ENCODE data around the gene LMX1A. TPM values are rescaled to one million over a fixed set of nuclear protein-coding genes. Genes with fewer than 3 reads are reported as not detected.

LMX1A gene
- total and polyA plus RNA-seq, 2 of the 13 experiments (the other 11 are each of a cell fraction or from before 2014, with no cell fraction given) = 0.07 TPM; not detected in 1

GRCh38 chr1:165257969-165258459 is 98.5 kb downstream of the LMX1A start:
- intact Hi-C loops (cut with micrococcal nuclease; ENCODE audit: unreplicated experiment) (loop anchor here (1.0 to 10.0 kb wide), 4 partner anchors 34 to 337 kb away; no protein-coding TSS in a partner anchor), in situ Hi-C loops (cut with HindIII; ENCODE audit: extremely low pct_ligation_motif_present, low pct_unique_long_range_greater_than_20kb) (no loop called here)
- H3K4me3 ChIP-seq (replicated peaks in 1 of 3; ENCODE audit: insufficient read depth in 1 of 3, low read depth in 2 of 3, low read length in 3 of 3) = no peak overlapping the region
- H3K9ac ChIP-seq (ENCODE audit: insufficient read depth, low read depth, low read length) = no peak overlapping the region
- DNase-seq (ENCODE audit: low spot score) = peak; percentile 60
- no peak overlapping the region; the same call in 1 of the 2 replicates for H3K4me2 ChIP-seq (ENCODE audit: low read depth, low read length)
- ATAC-seq = peak; percentile 22
- ChIA-PET CTCF (ENCODE audit: low intra/inter-chr PET ratio, low total read pairs) (interaction anchor here (1.1 kb wide), 1 partner anchor 111 kb away, joined by 3 read pairs; no protein-coding TSS in a partner anchor), POLR2A (no interaction called here)
- H3K79me2 ChIP-seq (ENCODE audit: insufficient read depth, low read length) = no peaks in the 10 kb centered on the region
- BruUV-seq (replicated peaks) = no TSS peak
- H3K27ac ChIP-seq (ENCODE audit: extremely low read length, insufficient read depth, low read length) = no peak overlapping the region
- peak; percentile 74 for FAIRE-seq
- H3K27me3 ChIP-seq (ENCODE audit: control insufficient read depth in 1 of 2, insufficient read depth in 2 of 2, low read length in 2 of 2) = no peaks in the 10 kb centered on the region
- no peaks in the 10 kb centered on the region for H3K36me3 ChIP-seq (replicated peaks in 1 of 2; ENCODE audit: control insufficient read depth in 1 of 2, insufficient read depth in 2 of 2, low read length in 2 of 2)
- no peak overlapping the region for H2AFZ ChIP-seq (ENCODE audit: low read length)
- 0% methylated on average over 3 of the region's 3 CpGs for WGBS (ENCODE audit: low lambda C conversion rate)
- peaks cover 62% of the 10 kb centered on the region for H3K4me1 ChIP-seq (ENCODE audit: insufficient read depth, low read length)
- no peaks in the 10 kb centered on the region for H3K9me3 ChIP-seq (ENCODE audit: low read length)
- H4K20me1 ChIP-seq (ENCODE audit: insufficient read depth, low read length) = no peaks in the 10 kb centered on the region
- TF ChIP-seq ZNF350 (CRISPR knock-in tag; IDR thresholded peaks at IDR 0.05; ENCODE audit: borderline replicate concordance, low read depth) = 0 out of 2 replicates have a peak, but pooled peaks have one; percentile 39
- TF ChIP-seq MAX (IDR thresholded peaks at IDR 0.05) = peak; percentile 32; the same call in 1 of the 2 replicates
- TF ChIP-seq NCOR1 (IDR thresholded peaks at IDR 0.05; ENCODE audit: borderline replicate concordance, low read length) = no peak
- no peak for TF ChIP-seq ZNF253 (CRISPR knock-in tag; IDR thresholded peaks at IDR 0.05; ENCODE audit: borderline replicate concordance)
- TF ChIP-seq HDAC1 (CRISPR knock-in tag; IDR thresholded peaks at IDR 0.05) = 0 out of 2 replicates have a peak, but pooled peaks have one; percentile 19
- 0 out of 2 replicates have a peak, but pooled peaks have one; percentile 35 for TF ChIP-seq FOXA3 (CRISPR knock-in tag; IDR thresholded peaks at IDR 0.05)
- no peak for TF ChIP-seq ZNF550 (CRISPR knock-in tag; IDR thresholded peaks at IDR 0.05; ENCODE audit: borderline replicate concordance)
- no peak for TF ChIP-seq RORA (CRISPR knock-in tag; IDR thresholded peaks at IDR 0.05)
- peak; percentile 93 for TF ChIP-seq RFXANK (CRISPR knock-in tag; IDR thresholded peaks at IDR 0.05)
- TF ChIP-seq NFYB (CRISPR knock-in tag; IDR thresholded peaks at IDR 0.05) = no peak
- peak; percentile 66; the same call in 1 of the 2 replicates for TF ChIP-seq THRA (CRISPR knock-in tag; IDR thresholded peaks at IDR 0.05; ENCODE audit: borderline replicate concordance)
- TF ChIP-seq ZNF567 (CRISPR knock-in tag; IDR thresholded peaks at IDR 0.05; ENCODE audit: borderline replicate concordance) = peak; percentile 50; the same call in 1 of the 2 replicates
- no peak for TF ChIP-seq CENPBD1 (CRISPR knock-in tag; IDR thresholded peaks at IDR 0.05; ENCODE audit: borderline replicate concordance, low read depth)
- no peak for TF ChIP-seq BRF2 (CRISPR knock-in tag; IDR thresholded peaks at IDR 0.05)
- no peak for TF ChIP-seq ZNF274 (CRISPR knock-in tag; IDR thresholded peaks at IDR 0.05)
- peak; percentile 71 for TF ChIP-seq CTCF (CRISPR knock-in tag; IDR thresholded peaks at IDR 0.05)
- no peak for TF ChIP-seq SAP130 (CRISPR knock-in tag; IDR thresholded peaks at IDR 0.05; ENCODE audit: low read depth)
